HG03066 (cell line): ENCODE data around the gene LAS1L.
"Not testable (repeated sequence)": the region's sequence is repeated elsewhere in the genome, so short reads cannot be mapped to it uniquely, and the experiment has no call there.

ENCODE experiments used
- ATAC-seq: cut with Tn5 transposase; IDR thresholded peaks from one replicate; pipeline ENCODE4 v1.9.1; 2021; ENCODE audit warnings: low read depth; ENCODE audit not compliant: unreplicated experiment

The LAS1L gene

DNA sequence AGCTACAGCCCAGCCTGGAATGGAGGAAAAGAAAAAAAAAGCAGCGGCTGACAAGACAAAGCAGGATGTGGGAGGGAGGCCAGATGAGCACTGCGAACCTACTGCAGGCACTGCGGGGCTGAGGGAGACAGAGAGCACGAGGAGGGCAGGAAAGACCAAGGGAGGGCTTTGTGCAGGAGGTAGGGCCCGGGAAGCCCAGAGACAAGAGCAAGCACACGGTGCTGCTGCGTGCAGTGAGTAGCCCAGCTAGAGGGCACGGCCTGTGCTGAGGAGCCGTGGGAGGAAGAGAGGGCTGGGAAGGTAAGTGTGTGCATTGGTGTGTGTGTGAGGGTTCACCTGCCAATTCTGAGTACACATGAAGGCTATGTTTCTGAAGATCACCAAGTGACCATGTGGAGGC, 15.6 kb downstream of the LAS1L start:
- ATAC-seq, result not testable (repeated sequence)

DNA sequence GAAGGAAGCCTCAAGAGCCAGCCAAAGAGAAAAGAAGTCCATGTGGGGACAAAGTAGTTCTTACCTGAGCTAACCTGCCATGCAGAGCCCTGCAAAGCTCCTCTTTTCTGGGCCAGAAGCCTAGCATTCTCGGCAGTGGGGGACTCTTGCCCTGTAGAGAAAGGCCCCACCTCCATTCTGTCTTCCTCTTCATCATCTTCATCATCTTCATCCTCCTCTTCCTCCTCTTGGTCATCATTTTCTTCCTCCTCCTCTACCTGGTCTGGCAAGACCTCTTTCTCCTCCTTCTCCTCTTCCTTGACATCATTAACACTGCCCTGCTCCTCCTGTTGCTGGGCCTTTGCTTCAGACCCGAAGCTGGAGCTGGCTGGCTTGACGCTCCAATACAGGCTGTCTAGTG, 16.7 kb downstream of the LAS1L start:
- no peak for ATAC-seq

- no peak for ATAC-seq
Measured at GRCh38 chrX:65516756-65517155, 17.8 kb downstream of the LAS1L start.

DNA sequence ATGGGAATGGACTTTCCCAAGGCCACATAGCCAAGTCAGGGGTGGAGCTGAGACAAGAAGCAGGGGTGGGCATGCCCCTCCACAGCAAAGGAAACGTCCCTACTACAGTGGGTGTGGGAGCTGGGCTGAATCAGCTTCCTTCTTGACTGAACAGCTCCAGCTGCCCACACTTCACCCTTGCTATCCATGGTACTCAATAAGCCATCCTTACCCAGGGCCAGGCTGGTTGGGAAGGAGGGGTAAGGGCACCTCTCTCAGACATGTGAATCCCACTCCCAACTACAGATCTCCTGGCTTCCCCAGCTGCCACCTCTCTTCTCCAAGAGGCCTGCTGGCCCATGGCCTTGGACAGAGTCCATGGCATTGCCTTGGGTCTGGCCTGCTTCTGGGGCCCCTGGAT, 21.0 kb downstream of the LAS1L start:
- no peak for ATAC-seq

GRCh38 chrX:65509400-65509799, 25.2 kb downstream of the LAS1L start:
- ATAC-seq, result no peak

GRCh38 chrX:65508851-65509250, 25.7 kb downstream of the LAS1L start:
- no peak for ATAC-seq

GRCh38 chrX:65502618-65503017, 32.0 kb downstream of the LAS1L start:
- no peak for ATAC-seq

GRCh38 chrX:65493431-65493830, 41.2 kb downstream of the LAS1L start:
- ATAC-seq, result no peak

DNA sequence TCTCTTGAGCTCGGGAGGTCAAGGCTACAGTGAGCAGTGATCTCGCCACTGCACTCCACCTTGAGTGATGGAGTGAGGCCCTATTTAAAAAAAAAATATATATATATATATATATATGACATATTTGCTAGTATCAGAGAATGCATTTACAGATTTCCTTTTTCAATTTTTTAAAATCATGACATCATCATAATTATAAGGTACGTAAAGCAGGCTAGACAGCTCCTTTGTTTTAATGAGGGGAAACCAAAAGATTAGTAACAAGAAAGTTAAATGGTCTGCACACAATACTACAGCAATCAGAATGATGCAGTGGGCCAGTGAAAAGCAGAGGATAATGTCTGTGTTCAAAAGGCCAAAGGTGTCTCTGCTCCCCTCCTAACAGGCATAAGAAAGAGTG, 43.0 kb downstream of the LAS1L start:
- ATAC-seq, result no peak

GRCh38 chrX:65488495-65488894, 46.1 kb downstream of the LAS1L start:
- ATAC-seq, result no peak

DNA sequence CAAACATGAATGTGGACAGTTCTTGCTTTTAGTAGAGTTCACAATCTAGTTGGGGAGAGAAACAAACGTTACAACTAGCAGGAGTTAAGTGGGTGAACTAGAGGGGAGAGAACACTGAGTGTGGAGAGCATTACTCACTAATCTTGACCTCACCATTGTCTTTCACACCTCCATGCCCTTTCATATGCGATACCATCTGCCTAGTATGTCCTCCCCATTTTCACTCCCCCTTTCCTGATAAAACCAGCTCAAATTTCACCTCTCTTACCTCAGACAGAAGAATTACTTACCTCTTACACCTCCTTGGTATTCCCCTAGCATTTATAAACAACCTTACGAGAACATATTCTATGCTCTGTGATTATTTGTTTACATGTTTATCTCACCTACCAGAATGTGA, 53.6 kb downstream of the LAS1L start:
- no peak for ATAC-seq

GRCh38 chrX:65479102-65479501, 55.5 kb downstream of the LAS1L start:
- ATAC-seq, result not testable (repeated sequence)

GRCh38 chrX:65476564-65476963, 58.0 kb downstream of the LAS1L start:
- no peak for ATAC-seq

DNA sequence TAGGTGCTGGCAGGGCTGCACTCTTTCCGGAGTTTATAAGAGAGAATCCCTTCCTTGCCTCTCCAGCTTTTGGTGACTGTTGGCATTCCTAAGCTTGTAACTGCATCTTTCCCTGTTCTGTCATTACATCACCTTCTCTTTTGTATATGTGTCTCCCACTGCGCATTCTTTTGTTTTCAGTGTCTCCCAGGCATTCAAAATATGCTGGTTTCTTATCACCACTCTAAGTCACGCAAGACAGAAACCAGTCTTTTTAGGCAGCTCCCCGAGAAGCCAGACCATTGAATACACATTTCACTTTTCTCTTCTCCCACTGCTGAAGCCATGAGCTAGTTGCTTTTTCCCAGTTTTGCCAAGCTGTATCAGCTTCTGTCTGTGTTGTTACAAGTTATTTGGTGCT, 71.0 kb downstream of the LAS1L start:
- no peak for ATAC-seq
